ENCODE measurements around the gene EXOSC5. TPM values are rescaled to one million over a fixed set of nuclear protein-coding genes. Genes with fewer than 3 reads are reported as not detected.
"Not testable (repeated sequence)": the region's sequence is repeated elsewhere in the genome, so short reads cannot be mapped to it uniquely, and the experiment has no call there.

EXOSC5 gene
- total RNA-seq, 1 experiment from 2014 or later = 43.1 TPM

DNA sequence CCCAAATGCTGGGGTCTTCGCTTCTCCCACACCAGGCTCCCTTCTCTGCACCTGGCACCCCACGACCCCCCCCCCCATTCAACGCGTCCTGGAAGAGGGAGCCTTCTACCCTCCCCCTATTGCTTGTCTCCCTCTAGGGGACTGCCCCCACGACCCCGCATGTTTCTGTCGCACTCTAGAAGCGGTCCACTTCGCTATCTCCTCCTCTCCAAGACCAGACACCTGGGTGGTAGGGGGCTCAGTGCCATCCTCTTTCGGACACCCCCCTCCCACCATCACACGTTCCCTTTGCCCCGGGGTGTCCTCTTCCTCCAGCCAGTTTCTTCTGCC, 44.9 kb downstream of the EXOSC5 start:
- no peak for TF ChIP-seq EZH2 (IDR thresholded peaks at IDR 0.05; ENCODE audit: borderline replicate concordance, low read depth, low read length, poor library complexity, severe bottlenecking)
- TF ChIP-seq, protein P1, sequence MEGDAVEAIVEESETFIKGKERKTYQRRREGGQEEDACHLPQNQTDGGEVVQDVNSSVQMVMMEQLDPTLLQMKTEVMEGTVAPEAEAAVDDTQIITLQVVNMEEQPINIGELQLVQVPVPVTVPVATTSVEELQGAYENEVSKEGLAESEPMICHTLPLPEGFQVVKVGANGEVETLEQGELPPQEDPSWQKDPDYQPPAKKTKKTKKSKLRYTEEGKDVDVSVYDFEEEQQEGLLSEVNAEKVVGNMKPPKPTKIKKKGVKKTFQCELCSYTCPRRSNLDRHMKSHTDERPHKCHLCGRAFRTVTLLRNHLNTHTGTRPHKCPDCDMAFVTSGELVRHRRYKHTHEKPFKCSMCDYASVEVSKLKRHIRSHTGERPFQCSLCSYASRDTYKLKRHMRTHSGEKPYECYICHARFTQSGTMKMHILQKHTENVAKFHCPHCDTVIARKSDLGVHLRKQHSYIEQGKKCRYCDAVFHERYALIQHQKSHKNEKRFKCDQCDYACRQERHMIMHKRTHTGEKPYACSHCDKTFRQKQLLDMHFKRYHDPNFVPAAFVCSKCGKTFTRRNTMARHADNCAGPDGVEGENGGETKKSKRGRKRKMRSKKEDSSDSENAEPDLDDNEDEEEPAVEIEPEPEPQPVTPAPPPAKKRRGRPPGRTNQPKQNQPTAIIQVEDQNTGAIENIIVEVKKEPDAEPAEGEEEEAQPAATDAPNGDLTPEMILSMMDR (conservative IDR thresholded peaks at IDR 0.05; ENCODE audit: low read depth, low read length) = no peak
- Histone ChIP-seq H3K4me3 (ENCODE audit: low read depth, low read length, poor library complexity, severe bottlenecking) (peak overlapping the region; percentile 98), H3K36me3 (ENCODE audit: insufficient read depth, low read length, poor library complexity, severe bottlenecking) (peaks cover 4% of the 10 kb centered on the region), H3K27me3 (replicated peaks; ENCODE audit: insufficient read depth, low read depth, low read length, poor library complexity) (no peaks in the 10 kb centered on the region), H3K27ac (ENCODE audit: low read depth, low read length, poor library complexity, severe bottlenecking) (peak overlapping the region; percentile 80), H3K9me3 (ENCODE audit: low read depth, low read length, poor library complexity, severe bottlenecking) (no peaks in the 10 kb centered on the region), H3K4me1 (ENCODE audit: insufficient read depth, low read length, poor library complexity, severe bottlenecking) (peaks cover 11% of the 10 kb centered on the region)
- intact Hi-C loops (cut with micrococcal nuclease; ENCODE audit: unreplicated experiment) = no loop called here
- no peak for DNase-seq (ENCODE audit: low spot score)
- BruUV-seq (replicated peaks) = no TSS peak
- CTCF ChIA-PET = interaction anchor here (0.7 to 1.1 kb wide), 2 partner anchors 148 to 484 kb away, joined by 3 read pairs; no protein-coding TSS in a partner anchor
- POLR2A ChIA-PET (ENCODE audit: low non-redundant PET) = no interaction called here

DNA sequence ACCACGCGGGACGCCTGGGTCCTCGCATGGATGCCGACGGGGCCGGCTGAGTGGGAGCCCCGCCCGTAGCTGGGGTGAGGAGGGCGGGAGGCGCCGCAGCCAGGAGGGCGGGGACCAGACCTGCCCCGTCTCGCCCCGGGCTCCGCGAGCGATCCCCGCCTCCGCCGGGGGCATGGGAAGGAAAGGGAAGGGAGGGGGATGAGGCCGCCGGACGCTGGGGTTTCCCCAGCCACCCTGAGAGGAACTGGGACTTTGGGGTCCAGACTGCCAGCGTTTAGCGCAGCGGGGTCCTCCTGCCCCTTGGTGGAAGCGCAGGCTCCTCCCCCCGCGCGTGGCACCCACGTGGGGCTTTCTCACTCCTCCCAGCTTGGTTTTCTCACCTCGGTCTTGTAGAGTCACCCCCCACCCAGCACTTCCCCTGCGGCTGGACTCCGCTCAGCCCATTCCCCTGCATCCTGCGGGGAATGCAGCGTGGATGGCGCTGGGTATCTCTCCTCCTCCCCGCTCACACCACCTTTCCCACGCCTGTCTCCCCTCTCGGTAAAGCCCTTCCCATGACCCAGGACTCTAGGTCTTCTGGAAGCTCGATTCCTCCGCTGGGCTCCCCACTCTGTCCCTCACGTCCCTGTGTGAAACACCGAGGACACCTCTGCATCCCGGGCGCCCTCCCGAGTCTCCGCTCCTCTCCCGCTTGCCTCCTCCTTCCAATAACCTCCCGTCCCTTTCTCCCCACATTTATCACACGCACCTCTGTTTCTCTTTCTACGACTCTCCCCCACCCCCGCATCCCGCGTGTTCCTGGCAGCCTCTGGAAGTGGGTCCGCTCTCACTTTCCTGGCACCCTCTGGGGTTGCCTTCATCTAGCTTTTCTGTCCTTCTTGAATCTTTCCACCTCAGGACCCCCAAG, 45.6 kb downstream of the EXOSC5 start:
- H3K4me1 ChIP-seq (ENCODE audit: insufficient read depth, low read length, poor library complexity, severe bottlenecking) = peaks cover 11% of the 10 kb centered on the region
- DNase-seq (ENCODE audit: low spot score) = no peak
- peak overlapping the region; percentile 98 for H3K4me3 ChIP-seq (ENCODE audit: low read depth, low read length, poor library complexity, severe bottlenecking)
- ChIA-PET CTCF (interaction anchor here (0.5 to 0.7 kb wide), 2 partner anchors 212 to 485 kb away, joined by 3 read pairs; no protein-coding TSS in a partner anchor), POLR2A (ENCODE audit: low non-redundant PET) (no interaction called here)
- H3K27me3 ChIP-seq (replicated peaks; ENCODE audit: insufficient read depth, low read depth, low read length, poor library complexity) = no peaks in the 10 kb centered on the region
- intact Hi-C loops (cut with micrococcal nuclease; ENCODE audit: unreplicated experiment) = no loop called here
- no peaks in the 10 kb centered on the region for H3K9me3 ChIP-seq (ENCODE audit: low read depth, low read length, poor library complexity, severe bottlenecking)
- H3K27ac ChIP-seq (ENCODE audit: low read depth, low read length, poor library complexity, severe bottlenecking) = no peak overlapping the region
- no TSS peak for BruUV-seq (replicated peaks)
- peaks cover 8% of the 10 kb centered on the region for H3K36me3 ChIP-seq (ENCODE audit: insufficient read depth, low read length, poor library complexity, severe bottlenecking)
- TF ChIP-seq EZH2 (IDR thresholded peaks at IDR 0.05; ENCODE audit: borderline replicate concordance, low read depth, low read length, poor library complexity, severe bottlenecking) = no peak
- TF ChIP-seq, protein P1 (conservative IDR thresholded peaks at IDR 0.05; ENCODE audit: low read depth, low read length) = no peak

DNA sequence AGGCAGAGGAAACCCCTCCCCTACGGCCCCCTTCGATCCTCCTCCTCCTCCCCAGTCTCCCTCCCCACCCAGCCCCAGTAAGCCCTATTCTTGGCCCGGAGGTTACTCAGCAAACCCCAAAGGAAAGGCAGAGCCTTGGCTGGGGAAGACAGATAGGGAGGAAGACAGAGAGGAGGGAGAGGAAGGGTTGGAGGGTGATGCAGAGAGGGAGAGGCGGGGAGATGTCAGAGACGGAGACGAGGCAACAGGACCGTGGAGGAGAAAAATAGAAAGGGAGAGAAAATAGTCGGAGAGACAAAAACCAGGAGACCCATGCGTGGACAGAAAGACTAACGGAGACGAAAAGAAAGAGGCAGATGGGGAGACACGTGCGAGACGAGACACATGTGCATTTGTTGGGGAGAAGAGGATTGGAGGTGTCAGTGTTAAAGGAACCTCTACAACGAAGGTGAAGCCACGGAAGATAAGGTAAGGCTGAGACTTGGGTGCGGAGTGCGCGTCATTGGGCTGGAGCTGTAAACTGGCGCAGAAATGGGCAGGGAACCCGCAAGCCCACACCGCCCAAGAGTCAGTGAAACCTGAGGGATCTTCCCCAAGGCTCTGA, 46.3 kb downstream of the EXOSC5 start:
- H3K4me1 ChIP-seq (ENCODE audit: insufficient read depth, low read length, poor library complexity, severe bottlenecking) = peaks cover 11% of the 10 kb centered on the region
- no peak overlapping the region for H3K27ac ChIP-seq (ENCODE audit: low read depth, low read length, poor library complexity, severe bottlenecking)
- ChIA-PET POLR2A (ENCODE audit: low non-redundant PET) (no interaction called here), CTCF (interaction anchor here (0.6 kb wide), 1 partner anchor 147 kb away, joined by 4 read pairs; no protein-coding TSS in a partner anchor)
- peak overlapping the region; percentile 98 for H3K4me3 ChIP-seq (ENCODE audit: low read depth, low read length, poor library complexity, severe bottlenecking)
- no peaks in the 10 kb centered on the region for H3K9me3 ChIP-seq (ENCODE audit: low read depth, low read length, poor library complexity, severe bottlenecking)
- no peak for DNase-seq (ENCODE audit: low spot score)
- peaks cover 13% of the 10 kb centered on the region for H3K36me3 ChIP-seq (ENCODE audit: insufficient read depth, low read length, poor library complexity, severe bottlenecking)
- no peaks in the 10 kb centered on the region for H3K27me3 ChIP-seq (replicated peaks; ENCODE audit: insufficient read depth, low read depth, low read length, poor library complexity)
- no peak for TF ChIP-seq EZH2 (IDR thresholded peaks at IDR 0.05; ENCODE audit: borderline replicate concordance, low read depth, low read length, poor library complexity, severe bottlenecking)
- TF ChIP-seq, protein P1 (conservative IDR thresholded peaks at IDR 0.05; ENCODE audit: low read depth, low read length) = no peak
- BruUV-seq (replicated peaks) = no TSS peak
- intact Hi-C loops (cut with micrococcal nuclease; ENCODE audit: unreplicated experiment) = no loop called here

DNA sequence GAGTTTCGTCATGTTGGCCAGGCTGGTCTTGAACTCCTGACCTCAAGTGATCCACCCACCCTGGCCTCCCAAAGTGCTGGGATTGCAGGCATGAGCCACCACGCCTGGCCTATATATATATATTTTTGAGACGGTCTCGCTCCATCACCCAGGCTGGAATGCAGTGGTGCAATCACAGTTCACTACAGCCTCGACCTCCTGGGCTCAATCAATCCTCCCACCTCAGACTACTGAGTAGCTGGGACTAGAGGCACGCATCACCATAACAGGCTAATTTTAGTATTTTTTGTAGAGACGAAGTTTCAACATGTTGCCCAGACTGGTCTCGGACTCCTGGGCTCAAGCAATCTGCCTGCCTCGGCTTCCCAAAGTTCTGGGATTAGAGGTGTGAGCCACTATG, 50.2 kb downstream of the EXOSC5 start:
- H3K27ac ChIP-seq (ENCODE audit: low read depth, low read length, poor library complexity, severe bottlenecking); H3K4me3 ChIP-seq (ENCODE audit: low read depth, low read length, poor library complexity, severe bottlenecking); BruUV-seq (replicated peaks); CTCF ChIA-PET; H3K4me1 ChIP-seq (ENCODE audit: insufficient read depth, low read length, poor library complexity, severe bottlenecking); H3K27me3 ChIP-seq (replicated peaks; ENCODE audit: insufficient read depth, low read depth, low read length, poor library complexity); POLR2A ChIA-PET (ENCODE audit: low non-redundant PET); DNase-seq (ENCODE audit: low spot score); intact Hi-C loops (cut with micrococcal nuclease; ENCODE audit: unreplicated experiment); H3K9me3 ChIP-seq (ENCODE audit: low read depth, low read length, poor library complexity, severe bottlenecking): not testable (repeated sequence)
- peaks cover 34% of the 10 kb centered on the region for H3K36me3 ChIP-seq (ENCODE audit: insufficient read depth, low read length, poor library complexity, severe bottlenecking)
